ENCODE measurements around the gene LGR6. TPM values are rescaled to one million over a fixed set of nuclear protein-coding genes. Genes with fewer than 3 reads are reported as not detected.

Gene LGR6
- total and polyA plus RNA-seq, 10 of the 15 experiments (the other 5 are each of a cell fraction or from before 2014, with no cell fraction given), result not detected

DNA sequence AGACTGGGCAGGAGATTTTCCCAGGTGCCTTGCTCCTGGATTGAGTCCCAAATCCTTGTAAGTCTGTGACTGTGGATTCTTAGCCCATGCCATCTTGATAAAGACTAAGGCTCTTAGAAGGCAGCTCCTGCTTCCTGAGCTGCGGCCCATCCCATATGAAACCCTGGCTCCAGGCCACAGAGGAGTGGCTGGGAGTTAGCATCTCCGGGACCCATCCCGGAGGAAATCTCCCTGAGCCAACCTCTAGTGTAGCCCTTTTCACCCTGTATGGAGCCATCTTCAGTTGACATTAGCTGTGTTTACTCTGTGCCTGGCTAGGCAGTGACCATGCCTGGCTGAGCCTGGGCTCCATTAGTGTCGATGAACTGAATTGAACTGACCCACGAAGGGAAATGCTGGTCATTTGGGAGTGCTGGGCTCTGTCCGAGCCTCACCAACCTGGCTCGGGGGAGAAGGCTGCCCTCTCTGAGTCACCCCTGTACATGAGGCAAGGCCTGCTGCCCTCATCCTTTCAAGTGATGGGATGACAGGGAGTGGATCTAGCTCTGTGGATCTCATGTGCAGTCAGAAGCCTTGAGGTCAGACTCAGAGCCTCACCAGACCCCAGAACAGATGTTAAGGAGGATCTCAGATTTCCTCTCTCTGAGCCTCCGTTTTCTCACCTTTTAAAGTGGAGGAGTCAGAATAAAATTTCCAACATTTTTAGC lies 37.5 kb downstream of the LGR6 start (continued):
- TF ChIP-seq EP300 (IDR thresholded peaks at IDR 0.05; ENCODE audit: borderline replicate concordance in 1 of 2, control insufficient read depth in 1 of 2, low read depth in 2 of 2, low read length in 2 of 2), result no peak
- TF ChIP-seq, protein P1, sequence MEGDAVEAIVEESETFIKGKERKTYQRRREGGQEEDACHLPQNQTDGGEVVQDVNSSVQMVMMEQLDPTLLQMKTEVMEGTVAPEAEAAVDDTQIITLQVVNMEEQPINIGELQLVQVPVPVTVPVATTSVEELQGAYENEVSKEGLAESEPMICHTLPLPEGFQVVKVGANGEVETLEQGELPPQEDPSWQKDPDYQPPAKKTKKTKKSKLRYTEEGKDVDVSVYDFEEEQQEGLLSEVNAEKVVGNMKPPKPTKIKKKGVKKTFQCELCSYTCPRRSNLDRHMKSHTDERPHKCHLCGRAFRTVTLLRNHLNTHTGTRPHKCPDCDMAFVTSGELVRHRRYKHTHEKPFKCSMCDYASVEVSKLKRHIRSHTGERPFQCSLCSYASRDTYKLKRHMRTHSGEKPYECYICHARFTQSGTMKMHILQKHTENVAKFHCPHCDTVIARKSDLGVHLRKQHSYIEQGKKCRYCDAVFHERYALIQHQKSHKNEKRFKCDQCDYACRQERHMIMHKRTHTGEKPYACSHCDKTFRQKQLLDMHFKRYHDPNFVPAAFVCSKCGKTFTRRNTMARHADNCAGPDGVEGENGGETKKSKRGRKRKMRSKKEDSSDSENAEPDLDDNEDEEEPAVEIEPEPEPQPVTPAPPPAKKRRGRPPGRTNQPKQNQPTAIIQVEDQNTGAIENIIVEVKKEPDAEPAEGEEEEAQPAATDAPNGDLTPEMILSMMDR (IDR thresholded peaks at IDR 0.05 in 2 of 3, conservative IDR thresholded peaks at IDR 0.05 in 1 of 3; ENCODE audit: control insufficient read depth in 2 of 3, extremely low read depth in 1 of 3, insufficient read depth in 1 of 3, low read depth in 3 of 3, low read length in 3 of 3), result no peak
- TF ChIP-seq BCL11A (IDR thresholded peaks at IDR 0.05; ENCODE audit: low read depth, low read length), result no peak

DNA sequence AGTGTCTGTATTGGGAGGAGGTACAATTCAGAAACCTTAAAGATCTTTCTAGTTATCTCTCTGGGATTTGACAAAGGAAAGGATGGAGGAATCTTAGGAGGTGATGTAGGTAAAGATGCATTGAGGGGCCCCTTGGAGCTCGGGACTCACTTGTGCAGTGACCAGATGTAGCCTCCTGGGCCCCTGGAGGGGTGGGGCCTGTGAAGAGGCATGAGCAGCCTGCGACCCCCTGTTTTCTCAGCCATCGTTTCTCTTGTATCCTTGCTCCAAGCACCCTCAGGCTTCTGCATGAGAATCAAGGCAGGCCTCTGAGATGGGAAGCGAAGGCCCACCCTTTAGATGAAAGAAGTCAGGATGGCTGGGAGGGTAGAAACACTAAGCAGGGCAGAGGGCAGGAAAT lies 39.6 kb downstream of the LGR6 start:
- FAIRE-seq (no peak), ATAC-seq (no peak), DNase-seq (ENCODE audit: low read depth, low spot score) (no peak)
- H3K27ac ChIP-seq (ENCODE audit: control insufficient read depth, insufficient read depth), result no peak overlapping the region
- H3K79me2 ChIP-seq (ENCODE audit: control insufficient read depth, insufficient read depth, low read length), result no peaks in the 10 kb centered on the region
- intact Hi-C loops (cut with micrococcal nuclease; ENCODE audit: unreplicated experiment), result no loop called here
- no peaks in the 10 kb centered on the region for H4K20me1 ChIP-seq (ENCODE audit: control insufficient read depth, insufficient read depth)
- POLR2A ChIA-PET, result no interaction called here
- SMC1A ChIA-PET (ENCODE audit: uncharacterized antibody, unreplicated experiment), result no interaction called here
- H3K4me1 ChIP-seq (ENCODE audit: control insufficient read depth, insufficient read depth, low read length), result peaks cover 10% of the 10 kb centered on the region
- H3K4me2 ChIP-seq (ENCODE audit: control insufficient read depth, insufficient read depth), result no peak overlapping the region
- in situ Hi-C loops (cut with MboI), result no loop called here
- H3K9me3 ChIP-seq (replicated peaks; ENCODE audit: control insufficient read depth, insufficient read depth, low read length), result no peaks in the 10 kb centered on the region
- no TSS peak for BruUV-seq (replicated peaks)
- CTCF ChIA-PET, result no interaction called here
- 0% methylated on average over 4 of the region's 4 CpGs for WGBS (ENCODE audit: insufficient coverage, insufficient replicate concordance, low lambda C conversion rate, missing lambda C conversion rate)
- no peak overlapping the region for H2AFZ ChIP-seq (ENCODE audit: control insufficient read depth, low read depth, low read length)
- no peaks in the 10 kb centered on the region; a peak in 1 of 4 replicates for H3K27me3 ChIP-seq (replicated peaks in 1 of 2; ENCODE audit: control insufficient read depth in 2 of 2, insufficient read depth in 2 of 2, low read length in 1 of 2)
- no peak overlapping the region for H3K4me3 ChIP-seq
- H3K36me3 ChIP-seq (ENCODE audit: control insufficient read depth in 2 of 2, insufficient read depth in 2 of 2, low read length in 1 of 2), result no peaks in the 10 kb centered on the region
- H3K9ac ChIP-seq (ENCODE audit: control insufficient read depth, insufficient read depth, low read length), result no peak overlapping the region
- RAD21 ChIA-PET (ENCODE audit: unreplicated experiment), result no interaction called here
- TF ChIP-seq E2F4 (IDR thresholded peaks at IDR 0.05; ENCODE audit: low read depth, low read length) (no peak), SRF (IDR thresholded peaks at IDR 0.05; ENCODE audit: low read depth in 2 of 2, low read length in 2 of 2) (no peak), ASH2L (IDR thresholded peaks at IDR 0.05; ENCODE audit: borderline replicate concordance, low read depth) (no peak), STAT3 (IDR thresholded peaks at IDR 0.05; ENCODE audit: low read depth, low read length) (no peak), ZBED1 (IDR thresholded peaks at IDR 0.05; ENCODE audit: borderline replicate concordance) (no peak), RBBP5 (conservative IDR thresholded peaks at IDR 0.05) (no peak), POLR2AphosphoS5 (IDR thresholded peaks at IDR 0.05; ENCODE audit: low read length) (no peak), CHD4 (IDR thresholded peaks at IDR 0.05) (no peak), ZNF217 (IDR thresholded peaks at IDR 0.05) (no peak), TBL1XR1 (IDR thresholded peaks at IDR 0.05; ENCODE audit: low read depth, low read length) (no peak), FOXM1 (IDR thresholded peaks at IDR 0.05; ENCODE audit: low read depth, low read length) (no peak), MEF2B (IDR thresholded peaks at IDR 0.05; ENCODE audit: partially characterized antibody, poor library complexity, severe bottlenecking) (no peak), BMI1 (IDR thresholded peaks at IDR 0.05; ENCODE audit: borderline replicate concordance) (no peak), CBX3 (IDR thresholded peaks at IDR 0.05; ENCODE audit: borderline replicate concordance, low read depth) (no peak)
- TF ChIP-seq, protein P2, sequence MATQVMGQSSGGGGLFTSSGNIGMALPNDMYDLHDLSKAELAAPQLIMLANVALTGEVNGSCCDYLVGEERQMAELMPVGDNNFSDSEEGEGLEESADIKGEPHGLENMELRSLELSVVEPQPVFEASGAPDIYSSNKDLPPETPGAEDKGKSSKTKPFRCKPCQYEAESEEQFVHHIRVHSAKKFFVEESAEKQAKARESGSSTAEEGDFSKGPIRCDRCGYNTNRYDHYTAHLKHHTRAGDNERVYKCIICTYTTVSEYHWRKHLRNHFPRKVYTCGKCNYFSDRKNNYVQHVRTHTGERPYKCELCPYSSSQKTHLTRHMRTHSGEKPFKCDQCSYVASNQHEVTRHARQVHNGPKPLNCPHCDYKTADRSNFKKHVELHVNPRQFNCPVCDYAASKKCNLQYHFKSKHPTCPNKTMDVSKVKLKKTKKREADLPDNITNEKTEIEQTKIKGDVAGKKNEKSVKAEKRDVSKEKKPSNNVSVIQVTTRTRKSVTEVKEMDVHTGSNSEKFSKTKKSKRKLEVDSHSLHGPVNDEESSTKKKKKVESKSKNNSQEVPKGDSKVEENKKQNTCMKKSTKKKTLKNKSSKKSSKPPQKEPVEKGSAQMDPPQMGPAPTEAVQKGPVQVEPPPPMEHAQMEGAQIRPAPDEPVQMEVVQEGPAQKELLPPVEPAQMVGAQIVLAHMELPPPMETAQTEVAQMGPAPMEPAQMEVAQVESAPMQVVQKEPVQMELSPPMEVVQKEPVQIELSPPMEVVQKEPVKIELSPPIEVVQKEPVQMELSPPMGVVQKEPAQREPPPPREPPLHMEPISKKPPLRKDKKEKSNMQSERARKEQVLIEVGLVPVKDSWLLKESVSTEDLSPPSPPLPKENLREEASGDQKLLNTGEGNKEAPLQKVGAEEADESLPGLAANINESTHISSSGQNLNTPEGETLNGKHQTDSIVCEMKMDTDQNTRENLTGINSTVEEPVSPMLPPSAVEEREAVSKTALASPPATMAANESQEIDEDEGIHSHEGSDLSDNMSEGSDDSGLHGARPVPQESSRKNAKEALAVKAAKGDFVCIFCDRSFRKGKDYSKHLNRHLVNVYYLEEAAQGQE (IDR thresholded peaks at IDR 0.05; ENCODE audit: low read depth, low read length), result no peak
